Calu3 (cell line): ENCODE results near the gene PSTK. TPM values are rescaled to one million over a fixed set of nuclear protein-coding genes. Genes with fewer than 3 reads are reported as not detected.

ENCODE experiments used
- BruUV-seq: library from RNA; stranded (reverse); fragments of 400-500 nt; replicated peaks from 2 replicates; lab custom pipeline; 2021; lab: Mats Ljungman, UMichigan
- CTCF ChIA-PET: fragments of 300-600 bp; sonication (Branson Sonifier 250); formaldehyde crosslinking; loops from one replicate; lab custom pipeline; 2022; ENCODE audit warnings: antibody characterized with exemption; lab: Charles Lee
- DNase-seq: peaks from one replicate; pipeline ENCODE4 v3.0.0; 2022
- H3K27ac Mint-ChIP-seq: one replicate; pipeline ENCODE4 v1.8.0; 2022; ENCODE audit warnings: mixed read lengths; ENCODE audit not compliant: unreplicated experiment
- H3K27me3 Mint-ChIP-seq: one replicate; pipeline ENCODE4 v1.8.0; 2022; ENCODE audit warnings: mixed read lengths; ENCODE audit not compliant: unreplicated experiment
- H3K36me3 Mint-ChIP-seq: one replicate; pipeline ENCODE4 v1.8.0; 2022; ENCODE audit warnings: mild to moderate bottlenecking, moderate library complexity, mixed read lengths; ENCODE audit not compliant: insufficient read depth, unreplicated experiment
- H3K4me1 Mint-ChIP-seq: one replicate; pipeline ENCODE4 v1.8.0; 2022; ENCODE audit warnings: mild to moderate bottlenecking, low read depth, mixed read lengths; ENCODE audit not compliant: unreplicated experiment
- H3K4me3 Mint-ChIP-seq: one replicate; pipeline ENCODE4 v1.8.0; 2022; ENCODE audit warnings: mild to moderate bottlenecking, low read depth, moderate library complexity, mixed read lengths; ENCODE audit not compliant: unreplicated experiment
- H3K9me3 Mint-ChIP-seq: one replicate; pipeline ENCODE4 v1.8.0; 2022; ENCODE audit warnings: low read depth, mixed read lengths; ENCODE audit not compliant: unreplicated experiment
- CTCF ChIP-seq: fragments of 200-600 bp; IDR thresholded peaks from one replicate; pipeline ENCODE4 v1.8.0; 2022; ENCODE audit warnings: antibody characterized with exemption; ENCODE audit not compliant: unreplicated experiment
- intact Hi-C: fragments of 100-400 bp; cut with micrococcal nuclease; formaldehyde crosslinking; loops from one replicate; pipeline ENCODE4 v1.10.0; 2022; ENCODE audit not compliant: unreplicated experiment
- total RNA-seq: library from RNA; stranded (reverse); gene quantifications from 2 replicates; pipeline ENCODE4 v1.2.3, GENCODE V29; 2022

The PSTK gene
- total RNA-seq, 1 experiment from 2014 or later: 1.2 TPM

- no peak for DNase-seq
- BruUV-seq: no TSS peak
- Mint-ChIP-seq H3K4me3 (no peak overlapping the region), H3K36me3 (no peaks in the 10 kb centered on the region), H3K27me3 (no peaks in the 10 kb centered on the region), H3K4me1 (no peaks in the 10 kb centered on the region), H3K9me3 (no peaks in the 10 kb centered on the region), H3K27ac (no peak overlapping the region)
- CTCF ChIA-PET: no interaction called here
- intact Hi-C loops: no loop called here
- no peak for TF ChIP-seq CTCF
Measured at GRCh38 chr10:122939856-122940543, 40.2 kb upstream of the PSTK start.

GRCh38 chr10:122949296-122949695 is 30.9 kb upstream of the PSTK start:
- Mint-ChIP-seq H3K9me3 (no peaks in the 10 kb centered on the region), H3K27ac (no peak overlapping the region), H3K4me1 (no peaks in the 10 kb centered on the region), H3K27me3 (no peaks in the 10 kb centered on the region), H3K4me3 (no peak overlapping the region), H3K36me3 (peaks cover 18% of the 10 kb centered on the region)
- DNase-seq: no peak
- no peak for TF ChIP-seq CTCF
- CTCF ChIA-PET: no interaction called here
- no TSS peak for BruUV-seq
- intact Hi-C loops: no loop called here

- H3K27me3 Mint-ChIP-seq: no peaks in the 10 kb centered on the region
- peaks cover 22% of the 10 kb centered on the region for H3K36me3 Mint-ChIP-seq
- BruUV-seq: no TSS peak
- no peaks in the 10 kb centered on the region for H3K9me3 Mint-ChIP-seq
- peak within 1 kb of the TSS; percentile 73 for H3K27ac Mint-ChIP-seq
- CTCF ChIA-PET: no interaction called here
- DNase-seq: peak; percentile 87
- peak within 1 kb of the TSS; percentile 88 for H3K4me3 Mint-ChIP-seq
- intact Hi-C loops: loop anchor here (2.0 kb wide), 1 partner anchor 73 kb away; no protein-coding TSS in a partner anchor
- H3K4me1 Mint-ChIP-seq: no peaks in the 10 kb centered on the region
- no peak for TF ChIP-seq CTCF
Measured at GRCh38 chr10:122953902-122954730, 26.1 kb upstream of the PSTK start, which contains the start of gene C10orf88. Gene C10orf88 (minus strand): TSS chr10:122954227. CDS start chr10:122954178, 49 bp downstream.

GRCh38 chr10:122954731-122955050 is 25.5 kb upstream of the PSTK start:
- peak overlapping the region; percentile 88 for H3K4me3 Mint-ChIP-seq
- no peaks in the 10 kb centered on the region for H3K9me3 Mint-ChIP-seq
- intact Hi-C loops: no loop called here
- H3K36me3 Mint-ChIP-seq: peaks cover 22% of the 10 kb centered on the region
- H3K4me1 Mint-ChIP-seq: no peaks in the 10 kb centered on the region
- no TSS peak for BruUV-seq
- TF ChIP-seq CTCF: no peak
- H3K27ac Mint-ChIP-seq: no peak overlapping the region
- no peaks in the 10 kb centered on the region for H3K27me3 Mint-ChIP-seq
- DNase-seq: no peak
- CTCF ChIA-PET: no interaction called here
